Lung (tissue), 12 donors: ENCODE results near the gene ITGB1BP1. TPM values are rescaled to one million over a fixed set of nuclear protein-coding genes. Genes with fewer than 3 reads are reported as not detected.

ENCODE experiments used
- ATAC-seq: fragments of 200-7000 bp; cut with Tn5 transposase; one replicate; pipeline ENCODE4 v1.9.1; 2020; ENCODE audit warnings: moderate number of reproducible peaks; ENCODE audit not compliant: insufficient read depth, low FRiP score
- DNase-seq, 3 donors: peaks; one replicate each; pipeline ENCODE4 v3.0.0-alpha.2; 2013 to 2017
- H3K27ac ChIP-seq, 2 donors: one replicate each; pipeline ENCODE4 v1.5.1; 2013; ENCODE audit warnings: mild to moderate bottlenecking in 2 of 2, moderate library complexity in 2 of 2, control low read depth in 1 of 2, inconsistent platforms in 1 of 2, low read depth in 1 of 2, low read length in 1 of 2
- H3K27me3 ChIP-seq, 3 donors: one replicate each; pipeline ENCODE4 v1.5.1; 2013; ENCODE audit warnings: low read length in 2 of 3; ENCODE audit not compliant: control insufficient read depth in 3 of 3, insufficient read depth in 3 of 3
- H3K36me3 ChIP-seq, 4 donors: one replicate each; pipeline ENCODE4 v1.5.1; 2013; ENCODE audit warnings: low read length in 4 of 4, mild to moderate bottlenecking in 1 of 4, moderate library complexity in 1 of 4; ENCODE audit not compliant: control insufficient read depth in 4 of 4, insufficient read depth in 4 of 4
- H3K4me1 ChIP-seq, 5 donors: one replicate each; pipeline ENCODE4 v1.5.1; 2013; ENCODE audit warnings: low read length in 5 of 5, mild to moderate bottlenecking in 2 of 5, moderate library complexity in 1 of 5; ENCODE audit not compliant: control insufficient read depth in 5 of 5, insufficient read depth in 5 of 5
- H3K4me3 ChIP-seq: one replicate; pipeline ENCODE4 v1.5.1; 2013; ENCODE audit warnings: mild to moderate bottlenecking, control low read depth, moderate library complexity
- H3K9ac ChIP-seq, 2 donors: one replicate each; pipeline ENCODE4 v1.5.1; 2013; ENCODE audit warnings: low read length in 2 of 2, control low read depth in 1 of 2; ENCODE audit not compliant: insufficient read depth in 1 of 2
- H3K9me3 ChIP-seq, 4 donors: one replicate each; pipeline ENCODE4 v1.5.1; 2013; ENCODE audit warnings: low read length in 3 of 4, mild to moderate bottlenecking in 1 of 4, moderate library complexity in 1 of 4; ENCODE audit not compliant: control insufficient read depth in 4 of 4, insufficient read depth in 3 of 4
- CTCF ChIP-seq: IDR thresholded peaks from 2 replicates; pipeline ENCODE4 v1.5.1; 2012; ENCODE audit warnings: mild to moderate bottlenecking; ENCODE audit errors: control extremely low read depth, extremely low read depth
- WGBS, 2 donors: extraction: QIAGEN DNeasy Blood & Tissue Kit; methylation state at CpG; one replicate each; pipeline ENCODE4 v1.1.7; 2013; 5-methylcytosine and 5-hydroxymethylcytosine counted together
- polyA plus RNA-seq, 2 donors: library from polyadenylated mRNA; stranded (reverse); fragments of 200-250 nt; gene quantifications; one replicate each; pipeline ENCODE4 v1.2.1, GENCODE V29; 2013
- total RNA-seq, 2 donors: library from RNA; depleted of rRNA in 1 of 2; stranded (reverse); fragments of >200 nt in 1 of 2; gene quantifications; one replicate each; pipeline ENCODE4 v1.2.1, GENCODE V29; 2014 to 2021
- donor health status: control.
- donor health status: control.
- donor health status: Bipolar disorder and iron deficiency.
- donor health status: healthy.
- donor health status: DM: yes; HTN: yes; CAD: no.

Gene ITGB1BP1
- total and polyA plus RNA-seq, 4 donors: 32.4 to 100 (median 62.6) TPM

DNA sequence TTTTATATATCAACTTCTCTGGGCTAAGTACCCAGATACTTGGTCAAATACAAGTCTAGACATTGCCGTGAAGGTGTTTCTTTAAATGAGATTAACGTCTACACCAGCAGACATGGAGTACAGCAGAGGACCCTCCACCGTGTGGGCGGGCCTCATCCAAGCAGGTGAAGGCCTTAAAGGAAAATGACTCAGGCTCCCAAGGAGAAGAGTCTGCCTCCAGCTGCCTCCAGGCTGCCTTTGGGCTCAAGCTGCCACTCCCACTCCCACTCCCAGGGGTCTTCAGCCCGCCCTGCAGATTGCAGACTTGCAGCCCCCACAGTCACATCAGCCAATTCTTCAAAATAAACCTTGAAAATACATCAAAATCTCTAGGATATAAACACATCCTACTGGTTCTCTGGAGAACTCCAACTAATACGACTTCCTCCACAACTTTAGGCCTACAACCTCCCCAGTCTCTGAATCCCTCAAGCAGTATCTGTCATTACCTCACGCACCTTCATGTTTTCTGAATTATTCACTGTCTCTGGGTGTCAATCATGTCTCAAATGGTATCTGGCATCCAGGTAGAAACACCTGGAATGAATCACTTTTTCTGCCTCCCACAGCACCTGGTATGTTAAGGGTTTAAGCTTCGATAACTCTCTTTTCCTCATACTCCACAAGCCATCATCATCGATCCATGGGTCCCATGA lies 6.9 kb downstream of the ITGB1BP1 start:
- peaks cover 4 to 16% (median 10%) of the 10 kb centered on the region in 4 donors for H3K36me3 ChIP-seq
- ATAC-seq (no peak), DNase-seq (no peak)
- H3K9me3 ChIP-seq: no peaks in the 10 kb centered on the region
- H3K27me3 ChIP-seq: no peaks in the 10 kb centered on the region
- no peak overlapping the region for H3K9ac ChIP-seq
- TF ChIP-seq CTCF: no peak
- H3K4me1 ChIP-seq: no peaks in the 10 kb centered on the region
- H3K4me3 ChIP-seq: no peak overlapping the region
- WGBS, 2 donors: 92 to 94% methylated on average over 9 of the region's 9 CpGs
- H3K27ac ChIP-seq: no peak overlapping the region

DNA sequence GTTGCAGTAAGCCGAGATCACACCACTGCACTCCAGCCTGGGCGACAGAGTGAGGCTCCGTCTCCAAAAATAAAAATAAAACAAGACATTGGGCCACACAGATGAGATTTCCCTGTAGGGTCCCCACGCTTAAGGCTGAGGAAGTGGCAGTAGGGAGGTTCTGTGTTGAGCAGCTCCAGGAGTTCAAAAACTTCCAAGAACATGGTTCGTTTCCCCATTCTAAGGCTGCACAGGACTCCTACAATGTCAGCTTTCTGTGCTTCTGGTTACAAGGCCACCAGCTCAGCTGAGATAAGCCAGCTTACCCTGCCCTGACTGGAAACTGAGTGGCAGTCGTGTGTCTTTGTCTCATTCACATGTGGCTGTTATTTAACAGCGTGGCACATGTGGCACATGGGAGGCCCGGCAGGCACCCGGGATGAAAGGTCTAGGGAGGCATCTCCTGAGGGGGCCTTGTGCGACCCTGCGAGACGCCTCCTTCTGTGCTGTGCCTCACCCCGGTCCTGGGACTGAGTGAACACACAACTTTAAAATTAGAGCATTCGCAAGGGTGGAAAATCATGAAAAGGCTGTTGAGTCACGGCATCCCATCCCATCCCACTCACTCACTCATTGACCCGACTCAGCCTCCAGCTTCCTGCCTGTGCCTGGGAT lies 7.7 kb downstream of the ITGB1BP1 start:
- no peak for TF ChIP-seq CTCF
- Histone ChIP-seq H3K4me1 (no peaks in the 10 kb centered on the region), H3K9ac (no peak overlapping the region), H3K27ac (no peak overlapping the region), H3K4me3 (no peak overlapping the region), H3K36me3 (peaks cover 4 to 18% (median 10%) of the 10 kb centered on the region in 4 donors), H3K27me3 (no peaks in the 10 kb centered on the region), H3K9me3 (no peaks in the 10 kb centered on the region)
- no peak for DNase-seq
- WGBS, 2 donors: 92 to 96% methylated on average over 16 of the region's 16 CpGs
- no peak for ATAC-seq

DNA sequence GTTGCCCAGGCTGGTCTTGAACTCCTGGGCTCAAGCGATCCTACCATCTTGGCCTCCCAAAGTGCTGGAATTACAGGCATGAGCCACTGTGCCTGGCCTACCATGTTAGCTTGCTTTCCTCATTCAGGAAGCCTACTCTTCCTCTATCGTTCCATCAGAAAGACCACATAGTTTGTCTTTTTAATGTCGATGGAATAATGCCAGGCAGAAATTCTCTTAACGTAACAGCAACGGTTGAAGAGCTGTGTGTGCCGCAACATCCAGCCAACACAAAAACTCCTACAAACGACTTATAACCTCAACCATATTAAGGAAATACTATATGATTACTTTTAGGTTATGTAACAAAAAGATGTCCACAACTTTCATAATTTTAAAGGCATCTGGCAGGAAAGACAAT lies 10.5 kb downstream of the ITGB1BP1 start:
- H3K27me3 ChIP-seq: no peaks in the 10 kb centered on the region
- H3K4me1 ChIP-seq: no peaks in the 10 kb centered on the region
- no peak overlapping the region for H3K27ac ChIP-seq
- DNase-seq: no peak
- TF ChIP-seq CTCF: no peak
- no peak overlapping the region for H3K9ac ChIP-seq
- peaks cover 8 to 26% (median 16%) of the 10 kb centered on the region in 4 donors for H3K36me3 ChIP-seq
- 63 to 71% methylated on average over 7 of the region's 7 CpGs for WGBS, 2 donors
- no peak overlapping the region for H3K4me3 ChIP-seq
- ATAC-seq: no peak
- no peaks in the 10 kb centered on the region for H3K9me3 ChIP-seq
